B cell (primary cell): ENCODE measurements around the gene KIF3A. TPM values are rescaled to one million over a fixed set of nuclear protein-coding genes. Genes with fewer than 3 reads are reported as not detected.

ENCODE experiments used
- ATAC-seq: fragments of 200-7000 bp; cut with Tn5 transposase; one replicate; pipeline ENCODE4 v1.10.0; 2021; ENCODE audit warnings: low read depth, mild to moderate bottlenecking, moderate number of reproducible peaks, moderate library complexity
- CTCF ChIA-PET: fragments of 350-600 bp; sonication (Branson Sonifier 250); formaldehyde crosslinking; loops from one replicate; lab custom pipeline; 2021; ENCODE audit warnings: antibody characterized with exemption, inconsistent platforms; lab: Charles Lee
- POLR2A ChIA-PET: fragments of 350-600 bp; sonication (Branson Sonifier 250); formaldehyde crosslinking; loops from one replicate; lab custom pipeline; 2021; ENCODE audit warnings: antibody characterized with exemption; lab: Charles Lee
- DNase-seq: peaks from one replicate; pipeline ENCODE4 v3.0.0; 2013
- H2AFZ ChIP-seq: 2 replicates; pipeline ENCODE4 v1.6.1; 2012; ENCODE audit warnings: mild to moderate bottlenecking, low read depth, low read length; ENCODE audit not compliant: insufficient read depth, poor library complexity, severe bottlenecking
- H3K27ac ChIP-seq, 2 donors: 1 replicate in 1 of 2; 2 replicates in 1 of 2; pipeline ENCODE4 v1.5.1; 2012 to 2013; ENCODE audit warnings: low read length in 2 of 2, mild to moderate bottlenecking in 2 of 2, moderate library complexity in 1 of 2
- H3K27me3 ChIP-seq, 4 experiments: fragments of 200-600 bp in 1 of 4; sonication (generic) in 1 of 4; replicated peaks in 1 of 4; 1 replicate in 2 of 4; 2 replicates in 2 of 4; pipeline versions ENCODE4 v1.6.1 to v1.7.0; 2013 to 2016; ENCODE audit warnings: low read length in 3 of 4, mild to moderate bottlenecking in 2 of 4, mixed read lengths in 1 of 4, moderate library complexity in 1 of 4; ENCODE audit not compliant: insufficient read depth in 4 of 4, control insufficient read depth in 3 of 4; ENCODE audit errors: control extremely low read depth in 1 of 4
- H3K36me3 ChIP-seq, 2 experiments: replicated peaks in 1 of 2; 1 replicate in 1 of 2; 2 replicates in 1 of 2; pipeline versions ENCODE4 v1.6.1 to v1.7.1; 2013; ENCODE audit warnings: low read length in 1 of 2; ENCODE audit not compliant: insufficient read depth in 2 of 2, control insufficient read depth in 1 of 2; ENCODE audit errors: control extremely low read depth in 1 of 2, extremely low read depth in 1 of 2
- H3K4me1 ChIP-seq, 2 donors: fragments of 200-600 bp in 1 of 2; sonication (generic) in 1 of 2; 1 replicate in 1 of 2; 2 replicates in 1 of 2; pipeline versions ENCODE4 v1.5.1 to v1.6.1; 2013 to 2017; ENCODE audit warnings: low read length in 2 of 2; ENCODE audit not compliant: control insufficient read depth in 2 of 2, insufficient read depth in 2 of 2
- H3K4me2 ChIP-seq: replicated peaks from 2 replicates; pipeline ENCODE3; 2012; ENCODE audit warnings: mild to moderate bottlenecking, low read depth, low read length; ENCODE audit not compliant: poor library complexity, severe bottlenecking
- H3K4me3 ChIP-seq, 5 experiments: fragments of 200-600 bp in 1 of 5; sonication (generic) in 1 of 5; 1 replicate in 3 of 5; 2 replicates in 2 of 5; pipeline versions ENCODE4 v1.5.1 to v1.7.0; 2011 to 2016; ENCODE audit warnings: low read length in 4 of 5, mild to moderate bottlenecking in 4 of 5, low read depth in 2 of 5, control low read depth in 1 of 5, moderate library complexity in 1 of 5; ENCODE audit not compliant: insufficient read depth in 1 of 5; ENCODE audit errors: control extremely low read depth in 1 of 5, extremely low read depth in 1 of 5
- H3K79me2 ChIP-seq: fragments of 200-600 bp; sonication (generic); one replicate; pipeline ENCODE4 v1.6.0; 2016; ENCODE audit warnings: low read length; ENCODE audit not compliant: control insufficient read depth, insufficient read depth
- H3K9ac ChIP-seq: fragments of 200-600 bp; sonication (generic); 2 replicates; pipeline ENCODE4 v1.6.1; 2017; ENCODE audit warnings: mild to moderate bottlenecking, low read length, moderate library complexity
- H3K9me3 ChIP-seq, 3 donors: one replicate each; pipeline versions ENCODE4 v1.6.1 to v1.7.1; 2013; ENCODE audit warnings: low read length in 2 of 3; ENCODE audit not compliant: control insufficient read depth in 2 of 3, insufficient read depth in 1 of 3; ENCODE audit errors: control extremely low read depth in 1 of 3
- H4K20me1 ChIP-seq: 2 replicates; pipeline ENCODE4 v1.6.0; 2012; ENCODE audit warnings: mild to moderate bottlenecking, low read length; ENCODE audit not compliant: insufficient read depth, control insufficient read depth, poor library complexity, severe bottlenecking
- H3K27ac Mint-ChIP-seq: one replicate; pipeline ENCODE4 v1.8.0; 2021; ENCODE audit warnings: mixed read lengths
- H3K27me3 Mint-ChIP-seq: one replicate; pipeline ENCODE4 v1.8.0; 2021; ENCODE audit warnings: mixed read lengths
- H3K4me1 Mint-ChIP-seq: one replicate; pipeline ENCODE4 v1.8.0; 2021; ENCODE audit warnings: mixed read lengths
- H3K4me3 Mint-ChIP-seq: one replicate; pipeline ENCODE4 v1.8.0; 2021; ENCODE audit warnings: mixed read lengths
- H3K9me3 Mint-ChIP-seq: one replicate; pipeline ENCODE4 v1.8.0; 2022; ENCODE audit warnings: mixed read lengths; ENCODE audit not compliant: insufficient read depth
- EZH2 ChIP-seq: IDR thresholded peaks from 2 replicates; pipeline ENCODE4 v1.6.1; 2012; ENCODE audit warnings: borderline replicate concordance, low read depth, mild to moderate bottlenecking, moderate library complexity, low read length; ENCODE audit not compliant: insufficient read depth, poor library complexity, severe bottlenecking
- WGBS: methylation state at CpG from one replicate; pipeline ENCODE4 v1.1.5; 2013; ENCODE audit warnings: missing lambda C conversion rate; ENCODE audit not compliant: insufficient coverage; 5-methylcytosine and 5-hydroxymethylcytosine counted together
- intact Hi-C: fragments of 100-400 bp; cut with micrococcal nuclease; formaldehyde crosslinking; loops from one replicate; pipeline ENCODE4 v1.10.0; 2022
- polyA plus RNA-seq: library from polyadenylated mRNA; depleted of rRNA; stranded (reverse); fragments of >200 nt; gene quantifications from 2 replicates; pipeline ENCODE4 v1.2.3, GENCODE V29; 2012
- total RNA-seq, 2 donors: library from RNA; stranded (reverse); fragments of 120-200 nt in 1 of 2; gene quantifications; 1 replicate in 1 of 2; 2 replicates in 1 of 2; pipeline versions ENCODE4 v1.2.3 to v1.2.4, GENCODE V29; 2013 to 2022
- TF ChIP-seq, protein P1 (sequence below): fragments of 200-600 bp; IDR thresholded peaks from one replicate; pipeline ENCODE4 v1.8.0; 2022; ENCODE audit warnings: antibody characterized with exemption, mild to moderate bottlenecking

The KIF3A gene
- total and polyA plus RNA-seq, 2 donors (not counting 1 experiment from before 2014, with no cell fraction given): 1.3 to 16.0 TPM

DNA sequence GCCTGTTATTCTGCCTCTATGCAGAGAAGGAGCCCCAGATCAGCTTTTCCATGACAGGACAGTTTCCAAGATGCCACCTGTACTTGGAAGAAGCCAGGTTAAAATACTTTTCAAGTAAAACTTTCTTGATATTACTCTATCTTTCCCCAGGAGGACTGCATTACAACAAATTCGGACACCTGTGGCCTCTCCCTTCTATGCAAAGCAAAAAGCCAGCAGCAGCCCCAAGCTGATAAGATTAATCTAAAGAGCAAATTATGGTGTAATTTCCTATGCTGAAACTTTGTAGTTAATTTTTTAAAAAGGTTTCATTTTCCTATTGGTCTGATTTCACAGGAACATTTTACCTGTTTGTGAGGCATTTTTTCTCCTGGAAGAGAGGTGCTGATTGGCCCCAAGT is 63.9 kb downstream of the KIF3A start:
- Histone ChIP-seq H3K9ac (no peak overlapping the region), H3K36me3 (no peaks in the 10 kb centered on the region), H3K27me3 (peaks cover 0 to 3% (median 0%) of the 10 kb centered on the region in 4 experiments), H3K4me3 (no peak overlapping the region), H3K4me2 (no peak overlapping the region), H3K27ac (no peak overlapping the region), H3K79me2 (no peaks in the 10 kb centered on the region), H3K9me3 (peaks cover 0 to 5% (median 0%) of the 10 kb centered on the region in 3 donors), H2AFZ (no peak overlapping the region), H3K4me1 (peaks cover 0 to 5% of the 10 kb centered on the region in 2 donors), H4K20me1 (no peaks in the 10 kb centered on the region)
- intact Hi-C loops: no loop called here
- Mint-ChIP-seq H3K4me1 (peaks cover 4% of the 10 kb centered on the region), H3K27ac (no peak overlapping the region), H3K9me3 (no peaks in the 10 kb centered on the region), H3K27me3 (peaks cover 9% of the 10 kb centered on the region), H3K4me3 (no peak overlapping the region)
- CTCF ChIA-PET: no interaction called here
- TF ChIP-seq EZH2: no peak
- TF ChIP-seq, protein P1, sequence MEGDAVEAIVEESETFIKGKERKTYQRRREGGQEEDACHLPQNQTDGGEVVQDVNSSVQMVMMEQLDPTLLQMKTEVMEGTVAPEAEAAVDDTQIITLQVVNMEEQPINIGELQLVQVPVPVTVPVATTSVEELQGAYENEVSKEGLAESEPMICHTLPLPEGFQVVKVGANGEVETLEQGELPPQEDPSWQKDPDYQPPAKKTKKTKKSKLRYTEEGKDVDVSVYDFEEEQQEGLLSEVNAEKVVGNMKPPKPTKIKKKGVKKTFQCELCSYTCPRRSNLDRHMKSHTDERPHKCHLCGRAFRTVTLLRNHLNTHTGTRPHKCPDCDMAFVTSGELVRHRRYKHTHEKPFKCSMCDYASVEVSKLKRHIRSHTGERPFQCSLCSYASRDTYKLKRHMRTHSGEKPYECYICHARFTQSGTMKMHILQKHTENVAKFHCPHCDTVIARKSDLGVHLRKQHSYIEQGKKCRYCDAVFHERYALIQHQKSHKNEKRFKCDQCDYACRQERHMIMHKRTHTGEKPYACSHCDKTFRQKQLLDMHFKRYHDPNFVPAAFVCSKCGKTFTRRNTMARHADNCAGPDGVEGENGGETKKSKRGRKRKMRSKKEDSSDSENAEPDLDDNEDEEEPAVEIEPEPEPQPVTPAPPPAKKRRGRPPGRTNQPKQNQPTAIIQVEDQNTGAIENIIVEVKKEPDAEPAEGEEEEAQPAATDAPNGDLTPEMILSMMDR: no peak
- POLR2A ChIA-PET: no interaction called here
- DNase-seq: no peak
- ATAC-seq: no peak
- no CpG with 5 or more reads among the region's 1 CpG for whole genome bisulfite sequencing

DNA sequence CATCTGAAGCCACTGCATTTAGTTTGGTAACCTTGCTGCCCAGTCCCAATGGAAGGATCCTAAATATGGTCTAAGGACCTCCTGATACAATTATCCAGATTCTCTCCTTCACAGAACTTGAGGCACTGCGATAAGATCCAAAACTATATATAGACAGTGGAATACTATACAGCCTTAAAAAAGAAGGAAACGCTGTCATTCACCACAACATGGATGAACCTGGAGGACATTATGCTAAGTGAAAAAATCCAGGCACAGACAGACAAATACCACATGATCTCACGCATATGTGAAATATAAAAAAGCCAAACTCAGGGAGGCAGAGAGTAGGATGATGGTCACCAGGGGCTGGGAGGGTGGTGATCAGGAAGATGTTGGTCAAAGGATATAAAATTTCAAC is 66.3 kb downstream of the KIF3A start:
- Histone ChIP-seq H3K9ac (no peak overlapping the region), H3K4me2 (no peak overlapping the region), H3K27me3 (peaks cover 0 to 3% (median 0%) of the 10 kb centered on the region in 4 experiments), H4K20me1 (no peaks in the 10 kb centered on the region), H3K36me3 (no peaks in the 10 kb centered on the region), H3K4me3 (no peak overlapping the region), H3K79me2 (no peaks in the 10 kb centered on the region), H3K4me1 (peaks cover 0 to 5% of the 10 kb centered on the region in 2 donors), H3K27ac (no peak overlapping the region), H2AFZ (no peak overlapping the region), H3K9me3 (peaks cover 0 to 5% (median 0%) of the 10 kb centered on the region in 3 donors)
- ATAC-seq: no peak
- no peak overlapping the region for H3K4me3 Mint-ChIP-seq
- no peak for DNase-seq
- H3K27me3 Mint-ChIP-seq: peaks cover 9% of the 10 kb centered on the region
- TF ChIP-seq, protein P1: no peak
- no peak for TF ChIP-seq EZH2
- H3K4me1 Mint-ChIP-seq: peaks cover 4% of the 10 kb centered on the region
- H3K9me3 Mint-ChIP-seq: no peaks in the 10 kb centered on the region
- ChIA-PET CTCF (no interaction called here), POLR2A (no interaction called here)
- WGBS: 100% methylated on average over 1 of the region's 3 CpGs
- intact Hi-C loops: no loop called here
- no peak overlapping the region for H3K27ac Mint-ChIP-seq
